GM12878 (cell line): ENCODE measurements around the gene G6PC1. TPM values are rescaled to one million over a fixed set of nuclear protein-coding genes. Genes with fewer than 3 reads are reported as not detected.

Experiments
- ATAC-seq: fragments of 200-7000 bp; cut with Tn5 transposase; 3 replicates; pipeline ENCODE4 v1.9.1; 2020; ENCODE audit warnings: mild to moderate bottlenecking, moderate library complexity
- BruUV-seq: library from RNA; stranded (reverse); fragments of 400-500 nt; replicated peaks from 2 replicates; lab custom pipeline; 2021; lab: Mats Ljungman, UMichigan
- CTCF ChIA-PET: fragments of 300-600 bp; sonication (Branson Sonifier 250); formaldehyde crosslinking; extraction: SDS; loops from one replicate; lab custom pipeline; 2021; ENCODE audit warnings: inconsistent platforms; lab: Yijun Ruan, JAX
- POLR2A ChIA-PET: fragments of 350-600 bp; formaldehyde crosslinking; extraction: SDS; loops from one replicate; lab custom pipeline; 2021; ENCODE audit warnings: inconsistent platforms; lab: Charles Lee
- RAD21 ChIA-PET: fragments of 300-600 bp; sonication (Branson Sonifier 250); formaldehyde crosslinking; loops from one replicate; lab custom pipeline; 2023; ENCODE audit warnings: antibody characterized with exemption; ENCODE audit not compliant: unreplicated experiment; lab: Charles Lee
- SMC1A ChIA-PET: fragments of 300-600 bp; sonication (Branson Sonifier 250); formaldehyde crosslinking; loops from one replicate; lab custom pipeline; 2023; ENCODE audit not compliant: unreplicated experiment, uncharacterized antibody; lab: Charles Lee
- DNase-seq: peaks from one replicate; pipeline ENCODE4 v3.0.0-alpha.2; 2011; ENCODE audit warnings: low read depth, low spot score
- FAIRE-seq: peaks from 3 replicates; lab custom pipeline; 2011; peaks lifted over from hg19 to GRCh38; lab: Jason Lieb, UNC
- H2AFZ ChIP-seq: 2 replicates; pipeline ENCODE4 v1.6.0; 2011; ENCODE audit warnings: low read depth, low read length, control low read depth; ENCODE audit not compliant: control insufficient read depth
- H3K27ac ChIP-seq: 2 replicates; pipeline ENCODE4 v1.5.1; 2011; ENCODE audit warnings: control low read depth; ENCODE audit not compliant: control insufficient read depth, insufficient read depth
- H3K27me3 ChIP-seq, 2 experiments: replicated peaks in 1 of 2; 2 replicates each; pipeline versions ENCODE4 v1.6.0 to v1.6.1; 2011; ENCODE audit warnings: low read length in 1 of 2; ENCODE audit not compliant: control insufficient read depth in 2 of 2, insufficient read depth in 2 of 2
- H3K36me3 ChIP-seq, 2 experiments: 2 replicates each; pipeline ENCODE4 v1.5.1; 2011; ENCODE audit warnings: low read length in 1 of 2; ENCODE audit not compliant: control insufficient read depth in 2 of 2, insufficient read depth in 2 of 2
- H3K4me1 ChIP-seq: 2 replicates; pipeline ENCODE4 v1.6.1; 2011; ENCODE audit warnings: mild to moderate bottlenecking, low read length, moderate library complexity, mixed read lengths; ENCODE audit not compliant: control insufficient read depth, insufficient read depth
- H3K4me2 ChIP-seq: 2 replicates; pipeline ENCODE4 v1.6.0; 2011; ENCODE audit warnings: control low read depth; ENCODE audit not compliant: control insufficient read depth, insufficient read depth
- H3K4me3 ChIP-seq: fragments of 200-600 bp; sonication (generic); 2 replicates; pipeline ENCODE4 v1.5.1; 2016
- H3K79me2 ChIP-seq: 2 replicates; pipeline ENCODE4 v1.6.0; 2011; ENCODE audit warnings: low read length; ENCODE audit not compliant: control insufficient read depth, insufficient read depth
- H3K9ac ChIP-seq: 2 replicates; pipeline ENCODE4 v1.8.0; 2011; ENCODE audit warnings: low read length, control low read depth, mixed read lengths; ENCODE audit not compliant: control insufficient read depth, insufficient read depth
- H3K9me3 ChIP-seq: replicated peaks from 3 replicates; pipeline ENCODE4 v1.5.1; 2011; ENCODE audit warnings: mild to moderate bottlenecking, low read length; ENCODE audit not compliant: control insufficient read depth, insufficient read depth
- H4K20me1 ChIP-seq: 2 replicates; pipeline ENCODE4 v1.6.0; 2011; ENCODE audit not compliant: control insufficient read depth, insufficient read depth
- BCL11A ChIP-seq: IDR thresholded peaks from 2 replicates; pipeline ENCODE4 v1.6.1; 2011; ENCODE audit warnings: low read depth, low read length
- IRF3 ChIP-seq: fragments of 450-650 bp; IDR thresholded peaks from 2 replicates; pipeline ENCODE4 v1.6.1; 2014; ENCODE audit warnings: mild to moderate bottlenecking
- PKNOX1 ChIP-seq: fragments of 450-650 bp; IDR thresholded peaks from 2 replicates; pipeline ENCODE4 v1.6.1; 2016; ENCODE audit warnings: mild to moderate bottlenecking
- POLR2AphosphoS5 ChIP-seq: IDR thresholded peaks from 2 replicates; pipeline ENCODE4 v1.6.1; 2011; ENCODE audit warnings: mild to moderate bottlenecking, low read length, inconsistent platforms
- RAD51 ChIP-seq: fragments of 450-650 bp; IDR thresholded peaks from 2 replicates; pipeline ENCODE4 v1.6.1; 2016; ENCODE audit warnings: moderate library complexity, mild to moderate bottlenecking, inconsistent platforms
- SREBF2 ChIP-seq: IDR thresholded peaks from 2 replicates; pipeline ENCODE4 v1.6.1; 2012; ENCODE audit warnings: mild to moderate bottlenecking, low read length
- SUZ12 ChIP-seq: fragments of 200-600 bp; sonication (generic); IDR thresholded peaks from one replicate; pipeline ENCODE4 v1.6.1; 2018; ENCODE audit warnings: antibody characterized with exemption, mild to moderate bottlenecking; ENCODE audit not compliant: unreplicated experiment
- WGBS: methylation state at CpG from one replicate; pipeline ENCODE4 v1.1.6; 2016; ENCODE audit warnings: low lambda C conversion rate; ENCODE audit not compliant: insufficient replicate concordance, insufficient coverage; ENCODE audit errors: missing lambda C conversion rate; 5-methylcytosine and 5-hydroxymethylcytosine counted together
- in situ Hi-C: fragments of 300-500 bp; cut with MboI; formaldehyde crosslinking; loops from 9 replicates; pipeline ENCODE4 v1.14.3; 2018; ENCODE audit warnings: mixed read lengths
- intact Hi-C: fragments of 100-400 bp; cut with micrococcal nuclease; formaldehyde crosslinking; loops from one replicate; pipeline ENCODE4 v1.14.2; 2022; ENCODE audit not compliant: unreplicated experiment
- polyA plus RNA-seq, 11 experiments: library from polyadenylated mRNA; depleted of rRNA in 4 of 11; unstranded in 6 of 11; stranded (reverse) in 5 of 11; fragments of >200 nt; fragmentation: Nextera tagmentation in 4 of 11; fragmentation: Illumina TruSeq in 1 of 11; extraction: Ambion mirVana in 4 of 11; extraction: Trizol in 1 of 11; gene quantifications; 1 replicate in 1 of 11; 2 replicates in 10 of 11; pipeline versions ENCODE4 v1.2.1 to v1.2.3, GENCODE V29; 2011 to 2016; ENCODE audit warnings: inconsistent platforms in 2 of 11, missing spikeins in 2 of 11, low read depth in 1 of 11
- total RNA-seq, 4 experiments: library from RNA; depleted of rRNA in 3 of 4; stranded (reverse); fragments of >200 nt in 3 of 4; fragmentation: Illumina TruSeq in 1 of 4; extraction: Trizol in 1 of 4; gene quantifications; 2 replicates each; pipeline versions ENCODE4 v1.2.1 to v1.2.3, GENCODE V29; 2013 to 2021

The G6PC1 gene
- total and polyA plus RNA-seq, 10 of the 15 experiments (the other 5 are each of a cell fraction or from before 2014, with no cell fraction given) = not detected

GRCh38 chr17:42852351-42852750 lies 48.2 kb upstream of the G6PC1 start:
- Histone ChIP-seq H3K4me3 (no peak overlapping the region), H3K4me2 (no peak overlapping the region), H3K27me3 (no peaks in the 10 kb centered on the region), H3K9me3 (no peaks in the 10 kb centered on the region), H3K36me3 (no peaks in the 10 kb centered on the region), H3K27ac (no peak overlapping the region), H4K20me1 (no peaks in the 10 kb centered on the region), H3K4me1 (no peaks in the 10 kb centered on the region), H2AFZ (no peak overlapping the region), H3K79me2 (no peaks in the 10 kb centered on the region), H3K9ac (no peak overlapping the region)
- in situ Hi-C loops (no loop called here), intact Hi-C loops (no loop called here)
- ChIA-PET SMC1A (no interaction called here), CTCF (no interaction called here), POLR2A (no interaction called here), RAD21 (no interaction called here)
- no TSS peak for BruUV-seq
- 62% methylated on average over 15 of the region's 15 CpGs for WGBS
- DNase-seq = no peak
- no peak for ATAC-seq
- TF ChIP-seq BCL11A (no peak), SUZ12 (no peak), RAD51 (no peak), SREBF2 (no peak), IRF3 (no peak), PKNOX1 (no peak), POLR2AphosphoS5 (no peak)
- no peak for FAIRE-seq
